Right lobe of liver (tissue), 6 donors: ENCODE data around the gene VAV2. TPM values are rescaled to one million over a fixed set of nuclear protein-coding genes. Genes with fewer than 3 reads are reported as not detected.

Source experiments
- ATAC-seq, 4 donors: fragments of 200-7000 bp; cut with Tn5 transposase; one replicate each; pipeline ENCODE4 v1.9.1; 2020; ENCODE audit warnings: mild to moderate bottlenecking in 4 of 4, moderate library complexity in 4 of 4
- DNase-seq, 3 donors: peaks; one replicate each; pipeline ENCODE4 v3.0.0-alpha.2; 2020
- H3K27ac ChIP-seq, 3 donors: fragments of 200-600 bp; one replicate each; pipeline ENCODE4 v1.8.0; 2022
- H3K27me3 ChIP-seq, 2 donors: fragments of 200-600 bp; one replicate each; pipeline ENCODE4 v1.8.0; 2022
- H3K36me3 ChIP-seq, 4 donors: fragments of 200-600 bp; sonication (generic) in 1 of 4; one replicate each; pipeline versions ENCODE4 v1.5.1 to v1.8.0; 2017 to 2022; ENCODE audit warnings: control low read depth in 1 of 4
- H3K4me1 ChIP-seq, 4 donors: fragments of 200-600 bp; sonication (generic) in 1 of 4; one replicate each; pipeline versions ENCODE4 v1.5.1 to v1.8.0; 2017 to 2022; ENCODE audit warnings: control low read depth in 1 of 4
- H3K4me3 ChIP-seq, 3 donors: fragments of 200-600 bp; one replicate each; pipeline ENCODE4 v1.8.0; 2022
- H3K9me3 ChIP-seq, 4 donors: fragments of 200-600 bp; sonication (generic) in 1 of 4; one replicate each; pipeline versions ENCODE4 v1.5.1 to v1.8.0; 2017 to 2022; ENCODE audit warnings: control low read depth in 1 of 4
- POLR2A ChIP-seq: fragments of 450-650 bp; IDR thresholded peaks from one replicate; pipeline ENCODE4 v1.6.1; 2017; ENCODE audit warnings: antibody characterized with exemption, mild to moderate bottlenecking
- whole genome bisulfite sequencing: methylation state at CpG from one replicate; pipeline ENCODE4 v1.1.6; 2018; ENCODE audit warnings: low coverage, low lambda C conversion rate; ENCODE audit not compliant: insufficient coverage; ENCODE audit errors: missing lambda C conversion rate; 5-methylcytosine and 5-hydroxymethylcytosine counted together
- intact Hi-C, 2 donors: fragments of 100-400 bp; cut with DNase I; formaldehyde crosslinking; loops; one replicate each; pipeline versions ENCODE4 v1.11.2 to v1.14.1; 2022
- total RNA-seq, 6 experiments: library from RNA; depleted of rRNA in 2 of 6; stranded (reverse); fragments of >200 nt in 2 of 6; fragmentation: NEBNext Ultra II Directional in 3 of 6; extraction: Animal tissue kit (Norgen Biotek cat#: 25700) in 3 of 6; gene quantifications; one replicate each; pipeline versions ENCODE4 v1.1.0 to v1.2.4, GENCODE V29; 2016 to 2023
- TF ChIP-seq, protein P1 (sequence below), 4 donors: fragments of 200-600 bp in 3 of 4; fragments of 450-650 bp in 1 of 4; IDR thresholded peaks; one replicate each; pipeline versions ENCODE4 v1.5.1 to v1.8.0; 2016 to 2022; ENCODE audit warnings: antibody characterized with exemption in 4 of 4, mild to moderate bottlenecking in 2 of 4
- donor health status: DM: no; HTN: yes; CAD: no.
- donor health status: DM: no; HTN: no; CAD: no.
- donor health status: DM: no; HTN: no; CAD: no.
- donor health status: DM: no; HTN: yes; CAD: no.
- donor health status: DM: no; HTN: yes; CAD: no.

Gene VAV2
- total RNA-seq, 6 experiments from 2014 or later = 30.1 to 44.3 (median 34.9) TPM

DNA sequence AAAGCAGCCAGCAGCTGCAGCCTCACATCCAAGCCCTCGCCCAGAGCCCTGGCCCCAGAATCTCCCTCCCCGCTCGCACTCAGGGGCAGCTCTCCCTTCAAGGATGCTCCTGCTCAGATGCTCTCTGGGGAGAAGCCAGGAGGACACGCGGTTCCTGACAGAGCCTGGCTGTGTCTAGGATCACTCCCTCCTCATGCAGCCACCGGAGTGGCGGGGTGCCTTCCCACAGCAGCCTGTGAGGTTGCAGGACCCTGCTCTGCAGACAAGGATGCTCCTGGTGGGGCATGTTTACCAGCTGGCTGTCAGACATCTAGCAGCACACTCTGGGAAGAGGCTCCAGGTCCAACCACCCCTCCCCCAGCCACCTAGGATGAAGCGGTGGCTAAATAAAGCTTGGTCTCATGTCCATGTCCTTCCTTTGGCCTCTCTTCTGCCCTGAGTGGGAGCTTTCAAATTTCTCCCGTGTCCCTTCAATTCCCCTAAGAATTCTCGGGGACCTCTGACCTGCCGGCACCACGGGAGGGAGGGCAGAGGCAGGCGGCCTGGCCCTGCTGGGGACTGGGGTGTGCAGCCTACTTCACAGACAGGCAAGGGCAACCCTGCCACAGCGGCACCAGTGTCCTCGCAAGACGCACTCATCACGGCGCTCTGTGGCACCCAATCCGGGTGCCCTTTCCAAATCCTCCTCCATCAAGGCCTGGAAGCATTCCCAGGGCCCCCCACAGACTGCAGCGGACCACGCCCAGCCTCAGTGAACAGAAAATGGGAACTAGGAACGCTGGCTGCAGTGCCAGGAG, 165.6 kb downstream of the VAV2 start:
- intact Hi-C loops = no loop called here
- Histone ChIP-seq H3K27ac (no peak overlapping the region), H3K36me3 (peaks cover 0 to 11% (median 2%) of the 10 kb centered on the region in 4 donors)

GRCh38 chr9:133825555-133826218, 166.4 kb downstream of the VAV2 start:
- Histone ChIP-seq H3K9me3 (no peaks in the 10 kb centered on the region), H3K4me3 (no peak overlapping the region), H3K27me3 (no peaks in the 10 kb centered on the region), H3K36me3 (peaks cover 0 to 16% (median 2%) of the 10 kb centered on the region in 4 donors), H3K27ac (no peak overlapping the region), H3K4me1 (no peaks in the 10 kb centered on the region)
- no peak for ATAC-seq
- DNase-seq = no peak
- TF ChIP-seq, protein P1, sequence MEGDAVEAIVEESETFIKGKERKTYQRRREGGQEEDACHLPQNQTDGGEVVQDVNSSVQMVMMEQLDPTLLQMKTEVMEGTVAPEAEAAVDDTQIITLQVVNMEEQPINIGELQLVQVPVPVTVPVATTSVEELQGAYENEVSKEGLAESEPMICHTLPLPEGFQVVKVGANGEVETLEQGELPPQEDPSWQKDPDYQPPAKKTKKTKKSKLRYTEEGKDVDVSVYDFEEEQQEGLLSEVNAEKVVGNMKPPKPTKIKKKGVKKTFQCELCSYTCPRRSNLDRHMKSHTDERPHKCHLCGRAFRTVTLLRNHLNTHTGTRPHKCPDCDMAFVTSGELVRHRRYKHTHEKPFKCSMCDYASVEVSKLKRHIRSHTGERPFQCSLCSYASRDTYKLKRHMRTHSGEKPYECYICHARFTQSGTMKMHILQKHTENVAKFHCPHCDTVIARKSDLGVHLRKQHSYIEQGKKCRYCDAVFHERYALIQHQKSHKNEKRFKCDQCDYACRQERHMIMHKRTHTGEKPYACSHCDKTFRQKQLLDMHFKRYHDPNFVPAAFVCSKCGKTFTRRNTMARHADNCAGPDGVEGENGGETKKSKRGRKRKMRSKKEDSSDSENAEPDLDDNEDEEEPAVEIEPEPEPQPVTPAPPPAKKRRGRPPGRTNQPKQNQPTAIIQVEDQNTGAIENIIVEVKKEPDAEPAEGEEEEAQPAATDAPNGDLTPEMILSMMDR (IDR thresholded peaks at IDR 0.05) = no peak
- TF ChIP-seq POLR2A = no peak
- 79% methylated on average over 16 of the region's 17 CpGs for WGBS
- intact Hi-C loops = no loop called here

More for the DNA sequence above, 165.6 kb downstream of the VAV2 start:
- Histone ChIP-seq H3K4me1 (no peaks in the 10 kb centered on the region), H3K27me3 (no peaks in the 10 kb centered on the region), H3K4me3 (no peak overlapping the region), H3K9me3 (no peaks in the 10 kb centered on the region)
- no peak for TF ChIP-seq POLR2A
- TF ChIP-seq, protein P1 (IDR thresholded peaks at IDR 0.05) = no peak
- no peak for DNase-seq
- no peak for ATAC-seq
- WGBS = 71% methylated on average over 3 of the region's 22 CpGs

GRCh38 chr9:133824802-133825186, 167.3 kb downstream of the VAV2 start:
- H3K36me3 ChIP-seq = peaks cover 0 to 13% (median 2%) of the 10 kb centered on the region in 4 donors
- intact Hi-C loops = no loop called here
- H3K9me3 ChIP-seq = no peaks in the 10 kb centered on the region
- no peaks in the 10 kb centered on the region for H3K27me3 ChIP-seq
- TF ChIP-seq POLR2A = no peak
- TF ChIP-seq, protein P1 (IDR thresholded peaks at IDR 0.05) = no peak
- no peak for ATAC-seq
- no peaks in the 10 kb centered on the region for H3K4me1 ChIP-seq
- H3K4me3 ChIP-seq = no peak overlapping the region
- no peak for DNase-seq
- no peak overlapping the region for H3K27ac ChIP-seq
- 80% methylated on average over 1 of the region's 15 CpGs for WGBS

DNA sequence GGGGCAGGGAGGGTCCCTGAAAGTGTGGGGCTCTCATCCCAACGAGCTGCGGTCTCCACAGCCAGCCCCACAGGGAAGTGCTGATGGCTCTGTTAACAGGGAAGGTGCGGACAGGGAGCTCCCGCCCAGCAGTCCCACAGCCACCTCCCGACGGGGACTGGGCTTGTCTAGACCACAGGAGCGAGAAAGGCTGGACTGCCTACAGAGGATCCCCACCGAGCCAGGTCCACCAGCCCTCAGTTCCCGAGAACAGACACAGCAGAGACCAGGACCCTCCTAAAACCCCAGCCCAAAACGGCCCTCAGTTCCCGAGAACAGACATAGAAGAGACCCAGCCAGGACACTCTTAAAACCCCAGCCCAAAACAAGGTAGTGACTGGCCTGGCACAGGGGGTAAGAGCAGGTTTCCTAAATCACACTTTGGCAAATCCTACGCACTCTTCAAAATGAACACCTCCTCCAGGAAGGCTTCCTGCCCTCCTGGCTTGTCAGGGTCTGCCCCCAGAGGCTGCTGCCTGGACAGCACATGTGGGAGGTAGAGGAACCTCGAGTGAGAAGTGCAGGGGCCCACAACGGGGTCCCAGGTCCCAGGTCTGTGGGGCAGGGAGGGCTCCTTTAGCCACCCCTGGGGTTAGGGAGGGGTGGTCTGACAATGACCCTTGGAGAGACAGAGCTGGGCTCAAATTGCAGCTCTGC, 167.9 kb downstream of the VAV2 start:
- intact Hi-C loops = no loop called here
- Histone ChIP-seq H3K4me1 (no peaks in the 10 kb centered on the region), H3K27me3 (no peaks in the 10 kb centered on the region), H3K36me3 (peaks cover 0 to 7% (median 2%) of the 10 kb centered on the region in 4 donors), H3K27ac (no peak overlapping the region), H3K9me3 (no peaks in the 10 kb centered on the region), H3K4me3 (no peak overlapping the region)
- ATAC-seq (peak in 1 of 4 donors; percentile 7), DNase-seq (no peak)
- TF ChIP-seq POLR2A = no peak
- WGBS = no CpG with 5 or more reads among the region's 14 CpGs
